ENCODE measurements around the gene MAF.

MAF gene

GRCh38 chr16:79610771-79611170 is 10.2 kb upstream of the MAF start:
- DNase-seq: no peak

DNA sequence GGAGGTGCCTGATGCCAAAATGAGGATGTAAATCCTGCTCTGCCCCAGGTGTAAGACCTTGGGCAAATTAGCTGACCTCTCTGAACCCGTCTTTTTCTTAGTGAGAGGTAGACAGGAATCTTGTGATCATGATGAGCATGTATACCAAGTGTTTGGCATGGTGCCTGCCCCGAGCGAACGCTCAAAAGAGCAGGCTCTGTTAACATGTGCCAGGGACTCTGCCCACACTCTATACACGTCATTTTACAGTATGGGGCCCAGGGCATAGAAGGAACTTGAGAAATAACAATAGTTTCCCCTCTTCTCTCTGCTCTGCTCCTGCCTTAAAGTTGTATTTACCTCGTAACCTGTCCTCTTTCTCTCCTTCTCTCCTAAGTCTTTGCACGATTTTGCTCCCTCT is 9.3 kb upstream of the MAF start:
- DNase-seq: no peak

DNA sequence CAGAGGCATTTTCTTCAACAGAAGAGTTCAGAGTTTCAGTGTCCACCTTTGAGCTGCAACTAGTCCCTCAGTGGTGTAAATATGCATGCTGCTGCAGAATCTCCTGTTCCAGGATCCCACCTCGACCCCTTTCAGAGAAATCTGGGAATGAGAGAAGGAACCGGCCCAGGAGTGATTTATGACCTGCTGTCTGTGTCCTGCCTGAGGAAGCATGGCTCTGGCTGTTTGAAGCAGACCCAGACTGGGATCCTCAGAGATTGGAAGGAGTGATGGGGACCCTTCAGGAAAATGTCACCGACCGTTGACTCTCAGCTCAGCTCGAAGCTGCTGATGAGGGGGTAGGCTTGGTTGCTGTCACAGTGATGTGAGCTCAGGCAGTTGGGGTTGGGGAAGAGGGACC is 8.4 kb upstream of the MAF start:
- no peak for DNase-seq

GRCh38 chr16:79607587-79607986 is 7.0 kb upstream of the MAF start:
- no peak for DNase-seq

DNA sequence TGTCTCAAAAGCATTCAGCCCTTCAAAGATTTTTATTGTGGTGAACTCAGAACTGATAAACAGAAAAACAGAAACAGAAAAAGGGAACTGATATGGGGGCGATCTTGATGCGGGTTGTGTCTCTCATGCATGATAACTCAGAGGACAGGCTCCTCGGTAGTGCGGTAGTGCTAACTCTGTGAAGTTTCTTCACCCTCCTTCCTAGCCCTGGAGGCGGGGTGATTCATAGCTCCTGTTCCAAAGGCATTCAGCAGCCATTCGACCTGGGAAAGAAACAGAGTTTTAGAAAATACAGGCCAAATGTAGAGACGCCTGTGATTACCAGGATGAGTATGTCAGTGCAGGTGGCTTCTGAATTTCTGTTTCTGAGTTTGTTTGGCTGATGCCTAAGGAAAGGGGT is 5.5 kb upstream of the MAF start:
- no peak for DNase-seq

GRCh38 chr16:79603055-79603454 is 2.5 kb upstream of the MAF start:
- DNase-seq: no peak

- DNase-seq: no peak
These were observed 2.1 kb upstream of the MAF start for GRCh38 chr16:79602628-79603014.

DNA sequence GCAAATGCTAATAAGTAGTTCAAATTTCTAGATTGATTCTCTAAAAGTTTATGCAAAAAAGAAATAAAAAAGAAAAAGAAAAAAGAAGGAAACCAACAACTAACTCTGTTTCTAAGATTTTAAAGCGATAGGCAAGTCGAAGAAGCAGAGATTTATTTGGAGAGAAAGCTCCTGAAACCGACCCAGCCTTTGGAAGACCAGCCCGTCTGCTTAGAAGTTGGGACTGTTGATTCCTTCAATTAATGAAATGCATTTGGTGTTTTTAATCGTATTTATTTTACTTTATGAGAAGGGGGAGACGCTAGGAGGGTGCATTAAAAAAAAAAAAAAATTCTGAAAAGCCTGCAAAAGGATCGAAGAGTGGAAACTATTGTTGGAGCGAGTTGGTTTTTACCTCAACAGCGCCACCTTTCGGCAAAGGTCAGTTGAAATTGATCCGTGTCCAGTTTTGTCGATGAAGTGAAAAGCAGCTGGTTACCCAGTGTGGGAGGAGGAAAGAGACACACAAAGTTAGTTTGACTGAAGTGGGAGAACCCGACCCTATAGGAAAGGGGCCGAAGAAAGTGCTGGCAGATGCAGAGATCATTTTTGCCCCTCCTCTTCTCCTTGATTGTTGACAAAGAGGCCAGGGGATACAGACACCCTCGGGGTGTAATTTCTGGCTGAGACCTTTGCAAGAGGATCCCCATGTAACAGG is 1.5 kb upstream of the MAF start:
- DNase-seq: peak; percentile 5 to 26

GRCh38 chr16:79601092-79601930 is 774 bp upstream of the MAF start:
- DNase-seq: no peak

DNA sequence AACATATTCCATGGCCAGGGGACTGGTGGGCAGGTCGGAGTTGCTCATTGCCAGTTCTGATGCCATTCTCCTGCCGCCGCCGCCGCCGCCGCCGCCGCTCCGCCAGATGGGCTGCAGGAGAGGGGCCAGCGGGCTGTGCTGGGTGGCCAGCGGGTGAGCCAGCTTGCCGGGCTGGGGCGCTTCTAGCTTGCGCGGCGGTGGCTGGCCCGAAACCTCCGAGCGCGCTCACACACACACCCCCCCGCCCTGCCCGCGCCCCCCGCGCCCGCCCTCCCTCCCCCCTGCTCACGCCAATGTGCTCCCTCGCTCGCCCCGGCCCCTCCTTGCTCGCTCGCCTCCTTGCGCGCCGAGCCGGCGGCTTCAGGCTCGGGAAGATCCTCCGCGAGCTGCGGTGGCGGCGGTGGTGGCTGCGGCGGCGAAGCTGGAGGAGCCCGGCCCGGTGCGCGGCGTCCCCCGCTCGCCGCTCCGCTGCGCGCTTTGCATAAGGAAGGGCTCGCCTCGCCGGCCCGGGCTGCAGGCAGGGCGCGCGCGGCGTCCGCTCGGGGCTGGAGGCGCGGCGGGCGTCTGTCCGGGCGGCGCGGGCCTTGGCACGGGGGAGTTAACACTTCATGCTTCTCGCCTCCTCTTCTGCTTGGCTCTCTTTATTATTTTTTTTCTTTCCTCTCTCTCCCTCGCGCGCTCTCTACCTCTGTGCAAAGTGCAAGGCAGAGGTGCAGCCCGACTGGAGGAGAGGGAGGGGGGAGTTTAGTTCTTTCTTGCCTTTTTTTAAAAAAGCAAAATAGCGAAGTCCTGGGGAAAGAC is 500 bp downstream of the MAF start:
- DNase-seq: no peak

GRCh38 chr16:79599256-79599836 is 1.2 kb downstream of the MAF start:
- no peak for DNase-seq

- no peak for DNase-seq
These were observed 2.0 kb downstream of the MAF start for GRCh38 chr16:79598348-79599181.

DNA sequence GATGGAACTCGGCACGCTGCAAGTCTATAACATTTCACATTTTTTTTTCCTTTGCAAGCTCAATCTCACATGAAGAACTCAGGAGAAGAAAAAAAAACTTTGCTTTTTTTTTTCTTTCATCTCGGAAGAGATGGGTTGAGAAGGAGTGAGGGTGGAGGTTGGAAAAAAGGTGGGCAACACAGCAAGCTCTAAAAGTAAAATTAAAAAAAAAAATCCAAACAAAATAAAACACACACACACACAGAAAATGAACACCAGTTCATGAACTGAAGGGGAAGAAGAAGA is 2.5 kb downstream of the MAF start:
- DNase-seq: no peak

- DNase-seq: no peak
These were observed 3.1 kb downstream of the MAF start for GRCh38 chr16:79597277-79598062.

GRCh38 chr16:79595931-79596450 is 4.5 kb downstream of the MAF start:
- DNase-seq: no peak

DNA sequence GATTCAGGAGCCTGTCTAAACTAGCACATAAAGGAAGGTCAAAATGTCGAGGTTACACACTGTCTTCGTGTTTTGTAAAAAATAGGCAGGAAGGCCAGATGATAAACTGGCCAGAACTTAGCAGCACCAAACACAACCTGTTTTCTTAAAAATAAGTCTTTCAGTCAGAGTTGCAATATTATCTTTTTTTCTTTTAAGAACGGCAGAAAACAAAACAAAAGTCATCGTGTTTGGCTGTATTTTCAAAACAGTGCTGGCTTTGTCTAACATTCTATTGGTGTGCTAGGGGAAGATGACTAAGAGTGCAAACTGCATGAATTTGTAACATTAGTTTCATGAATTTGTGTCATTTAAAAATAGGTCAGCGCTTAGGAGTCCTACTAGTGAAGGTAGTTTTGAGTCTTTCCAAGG is 5.3 kb downstream of the MAF start:
- no peak for DNase-seq

GRCh38 chr16:79593754-79594153 is 6.8 kb downstream of the MAF start:
- DNase-seq: no peak

DNA sequence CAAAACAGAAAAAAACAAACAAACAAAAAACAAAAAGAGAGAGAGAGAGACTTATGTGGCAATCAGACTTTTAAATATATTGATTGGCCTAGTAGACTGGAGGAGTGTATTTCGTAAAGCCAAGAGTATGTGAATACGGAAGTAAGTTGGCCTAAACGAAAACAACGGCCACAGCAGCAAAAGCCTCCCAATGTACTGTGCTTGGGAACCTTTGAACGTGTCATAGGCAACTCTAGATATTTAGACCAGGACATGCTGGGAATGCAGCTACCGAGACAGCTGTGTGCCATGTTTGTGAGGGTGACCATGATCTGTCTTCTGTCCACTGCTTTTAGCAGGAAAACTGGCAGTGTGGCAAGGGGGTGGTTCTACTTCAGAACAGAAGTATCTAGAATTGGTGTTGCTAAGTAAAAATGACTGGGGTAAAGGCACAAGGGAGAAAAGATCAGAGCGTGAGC is 7.4 kb downstream of the MAF start:
- no peak for DNase-seq

DNA sequence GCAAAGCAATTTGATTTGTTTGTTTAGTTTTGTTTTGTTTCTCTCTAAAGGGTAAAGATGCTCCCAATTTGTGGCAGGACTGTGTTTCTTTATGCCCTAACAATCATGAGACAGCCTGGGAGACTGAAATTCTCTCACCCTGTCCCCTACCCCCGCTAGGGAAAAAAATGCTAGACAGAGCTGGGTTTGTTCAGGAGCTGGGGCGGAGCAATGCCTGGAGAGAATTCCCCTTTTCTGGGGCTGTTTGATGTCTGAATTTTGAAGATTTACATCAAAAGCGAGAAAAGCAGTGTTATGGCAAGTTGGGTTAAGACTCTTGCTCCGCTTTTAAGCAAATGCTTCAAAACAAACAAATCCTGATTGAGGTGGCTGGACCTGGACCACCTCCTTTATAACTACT is 8.4 kb downstream of the MAF start:
- DNase-seq: no peak

GRCh38 chr16:79589601-79590102 is 10.9 kb downstream of the MAF start:
- DNase-seq: no peak

GRCh38 chr16:79587897-79588296 is 12.6 kb downstream of the MAF start:
- DNase-seq: no peak
